GM12878 (cell line): Measurements from ENCODE around the gene DCDC2. TPM values are rescaled to one million over a fixed set of nuclear protein-coding genes. Genes with fewer than 3 reads are reported as not detected.

Source experiments
- ATF7 ChIP-seq: fragments of 450-650 bp; IDR thresholded peaks from 2 replicates; pipeline ENCODE4 v1.6.1; 2016; ENCODE audit warnings: low read depth, mild to moderate bottlenecking
- BCL11A ChIP-seq: IDR thresholded peaks from 2 replicates; pipeline ENCODE4 v1.6.1; 2011; ENCODE audit warnings: low read depth, low read length
- BHLHE40 ChIP-seq, 2 experiments: fragments of 450-650 bp in 1 of 2; IDR thresholded peaks; 2 replicates each; pipeline ENCODE4 v1.6.1; 2011 to 2017; ENCODE audit warnings: low read depth in 2 of 2, borderline replicate concordance in 1 of 2, improper control_type of control experiment in 1 of 2, low read length in 1 of 2, mild to moderate bottlenecking in 1 of 2
- CREB1 ChIP-seq: IDR thresholded peaks from 2 replicates; pipeline ENCODE4 v1.6.1; 2012; ENCODE audit warnings: low read depth, mild to moderate bottlenecking, inconsistent platforms
- EP300 ChIP-seq, 2 experiments: fragments of 150-350 bp in 1 of 2; IDR thresholded peaks; 2 replicates each; pipeline ENCODE4 v1.6.1; 2011 to 2012; ENCODE audit warnings: low read depth in 2 of 2, low read length in 2 of 2, borderline replicate concordance in 1 of 2, improper control_type of control experiment in 1 of 2, inconsistent platforms in 1 of 2; ENCODE audit not compliant: control insufficient read depth in 1 of 2
- GATAD2B ChIP-seq: fragments of 450-650 bp; conservative IDR thresholded peaks from 2 replicates; pipeline ENCODE4 v1.6.1; 2017; ENCODE audit warnings: low read depth, mild to moderate bottlenecking, moderate library complexity
- IRF4 ChIP-seq: IDR thresholded peaks from 2 replicates; pipeline ENCODE4 v1.6.1; 2011; ENCODE audit warnings: low read depth, low read length
- JUNB ChIP-seq: IDR thresholded peaks from 2 replicates; pipeline ENCODE4 v1.6.1; 2016; ENCODE audit warnings: antibody characterized with exemption, mild to moderate bottlenecking
- LARP7 ChIP-seq: fragments of 450-650 bp; IDR thresholded peaks from 2 replicates; pipeline ENCODE4 v1.6.1; 2017; ENCODE audit warnings: mild to moderate bottlenecking
- MEF2A ChIP-seq: IDR thresholded peaks from 2 replicates; pipeline ENCODE4 v1.6.1; 2011; ENCODE audit warnings: low read depth, mild to moderate bottlenecking, low read length, moderate library complexity; ENCODE audit not compliant: insufficient read depth
- MEF2B ChIP-seq: fragments of 450-650 bp; IDR thresholded peaks from 2 replicates; pipeline ENCODE4 v1.6.1; 2018; ENCODE audit warnings: mild to moderate bottlenecking, moderate library complexity; ENCODE audit not compliant: partially characterized antibody, poor library complexity, severe bottlenecking
- MTA2 ChIP-seq: fragments of 450-650 bp; IDR thresholded peaks from 2 replicates; pipeline ENCODE4 v1.6.1; 2016; ENCODE audit warnings: low read depth, mild to moderate bottlenecking, moderate library complexity
- MTA3 ChIP-seq: IDR thresholded peaks from 2 replicates; pipeline ENCODE4 v1.6.1; 2012; ENCODE audit warnings: low read length, inconsistent platforms, borderline replicate concordance
- POLR2AphosphoS2 ChIP-seq: IDR thresholded peaks from 2 replicates; pipeline ENCODE4 v1.6.1; 2011; ENCODE audit warnings: low read depth, mild to moderate bottlenecking, low read length, improper control_type of control experiment, moderate library complexity
- POU2F2 ChIP-seq: IDR thresholded peaks from 3 replicates; pipeline ENCODE4 v1.6.1; 2011; ENCODE audit warnings: low read depth, mild to moderate bottlenecking, low read length, borderline replicate concordance
- RAD21 ChIP-seq: IDR thresholded peaks from 2 replicates; pipeline ENCODE4 v1.6.1; 2011; ENCODE audit warnings: mild to moderate bottlenecking, low read depth, low read length, moderate library complexity; ENCODE audit not compliant: insufficient read depth
- RUNX3 ChIP-seq: IDR thresholded peaks from 2 replicates; pipeline ENCODE4 v1.6.1; 2012; ENCODE audit warnings: low read length, inconsistent platforms
- SMC3 ChIP-seq: IDR thresholded peaks from 2 replicates; pipeline ENCODE4 v1.6.1; 2011; ENCODE audit warnings: low read length, improper control_type of control experiment, borderline replicate concordance
- STAT3 ChIP-seq: IDR thresholded peaks from 2 replicates; pipeline ENCODE4 v1.6.1; 2011; ENCODE audit warnings: low read depth, low read length, improper control_type of control experiment
- WRNIP1 ChIP-seq: IDR thresholded peaks from 2 replicates; pipeline ENCODE4 v1.6.1; 2011; ENCODE audit warnings: low read depth, low read length, improper control_type of control experiment, borderline replicate concordance
- YBX1 ChIP-seq: fragments of 450-650 bp; IDR thresholded peaks from 2 replicates; pipeline ENCODE4 v1.6.1; 2016; ENCODE audit warnings: antibody characterized with exemption
- YY1 ChIP-seq: IDR thresholded peaks from 2 replicates; pipeline ENCODE4 v1.6.1; 2011; ENCODE audit warnings: low read depth, mild to moderate bottlenecking, low read length
- ZBED1 ChIP-seq: IDR thresholded peaks from 2 replicates; pipeline ENCODE4 v1.6.1; 2016; ENCODE audit warnings: borderline replicate concordance
- ZNF384 ChIP-seq: IDR thresholded peaks from 2 replicates; pipeline ENCODE4 v1.6.1; 2012; ENCODE audit warnings: low read depth, mild to moderate bottlenecking, low read length, improper control_type of control experiment, borderline replicate concordance
- polyA plus RNA-seq, 11 experiments: library from polyadenylated mRNA; depleted of rRNA in 4 of 11; unstranded in 6 of 11; stranded (reverse) in 5 of 11; fragments of >200 nt; fragmentation: Nextera tagmentation in 4 of 11; fragmentation: Illumina TruSeq in 1 of 11; extraction: Ambion mirVana in 4 of 11; extraction: Trizol in 1 of 11; gene quantifications; 1 replicate in 1 of 11; 2 replicates in 10 of 11; pipeline versions ENCODE4 v1.2.1 to v1.2.3, GENCODE V29; 2011 to 2016; ENCODE audit warnings: inconsistent platforms in 2 of 11, missing spikeins in 2 of 11, low read depth in 1 of 11
- total RNA-seq, 4 experiments: library from RNA; depleted of rRNA in 3 of 4; stranded (reverse); fragments of >200 nt in 3 of 4; fragmentation: Illumina TruSeq in 1 of 4; extraction: Trizol in 1 of 4; gene quantifications; 2 replicates each; pipeline versions ENCODE4 v1.2.1 to v1.2.3, GENCODE V29; 2013 to 2021
- TF ChIP-seq, protein P1 (sequence below): fragments of 450-650 bp; IDR thresholded peaks from 2 replicates; pipeline ENCODE4 v1.6.1; 2016; ENCODE audit warnings: mild to moderate bottlenecking
- TF ChIP-seq, protein P2 (sequence below): IDR thresholded peaks from 2 replicates; pipeline ENCODE4 v1.6.1; 2011; ENCODE audit warnings: borderline replicate concordance, low read depth, mild to moderate bottlenecking, moderate library complexity, low read length; ENCODE audit not compliant: insufficient read depth, poor library complexity, severe bottlenecking
- TF ChIP-seq, protein P3 (sequence below): fragments of 450-650 bp; IDR thresholded peaks from 2 replicates; pipeline ENCODE4 v1.6.1; 2017; ENCODE audit warnings: mild to moderate bottlenecking, low read depth, inconsistent platforms; ENCODE audit not compliant: poor library complexity, severe bottlenecking

The DCDC2 gene
- total and polyA plus RNA-seq, 10 of the 15 experiments (the other 5 are each of a cell fraction or from before 2014, with no cell fraction given), result under 0.01 to 0.03 TPM; not detected in 8

DNA sequence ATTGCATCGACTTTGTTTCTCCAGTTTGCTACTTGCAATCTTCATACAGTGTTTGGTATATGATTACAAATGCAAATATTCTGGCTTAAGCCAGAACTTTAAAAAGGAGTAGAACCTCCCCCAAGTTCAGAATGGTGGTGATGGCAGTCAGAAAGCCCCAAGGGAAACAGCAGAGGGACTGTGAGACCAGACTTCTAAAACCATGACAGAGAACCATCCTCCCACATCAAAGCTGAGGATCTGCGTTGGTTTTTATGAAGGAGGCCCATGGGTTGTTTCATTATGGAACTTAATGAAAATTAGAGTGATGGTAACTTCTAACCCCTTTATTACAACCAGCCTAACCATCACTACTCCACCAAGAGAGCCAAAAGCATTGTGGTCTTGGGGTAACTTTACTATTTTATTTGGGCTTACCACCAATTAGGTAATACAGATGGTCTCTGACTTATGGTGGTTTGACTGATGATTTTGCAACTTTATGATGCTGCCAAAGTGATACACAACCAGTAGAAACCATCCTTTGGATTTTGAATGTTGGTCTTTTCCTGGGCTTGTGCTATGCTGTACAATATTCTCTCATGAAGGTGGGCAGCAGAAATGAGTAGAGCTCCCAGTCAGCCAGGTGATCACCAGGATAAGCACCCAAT is 34.0 kb upstream of the DCDC2 start (continued):
- peak; percentile 55 for TF ChIP-seq ATF7
- no peak for TF ChIP-seq STAT3
- 0 out of 2 replicates have a peak, but pooled peaks have one; percentile 37 for TF ChIP-seq BCL11A
- TF ChIP-seq, protein P1, sequence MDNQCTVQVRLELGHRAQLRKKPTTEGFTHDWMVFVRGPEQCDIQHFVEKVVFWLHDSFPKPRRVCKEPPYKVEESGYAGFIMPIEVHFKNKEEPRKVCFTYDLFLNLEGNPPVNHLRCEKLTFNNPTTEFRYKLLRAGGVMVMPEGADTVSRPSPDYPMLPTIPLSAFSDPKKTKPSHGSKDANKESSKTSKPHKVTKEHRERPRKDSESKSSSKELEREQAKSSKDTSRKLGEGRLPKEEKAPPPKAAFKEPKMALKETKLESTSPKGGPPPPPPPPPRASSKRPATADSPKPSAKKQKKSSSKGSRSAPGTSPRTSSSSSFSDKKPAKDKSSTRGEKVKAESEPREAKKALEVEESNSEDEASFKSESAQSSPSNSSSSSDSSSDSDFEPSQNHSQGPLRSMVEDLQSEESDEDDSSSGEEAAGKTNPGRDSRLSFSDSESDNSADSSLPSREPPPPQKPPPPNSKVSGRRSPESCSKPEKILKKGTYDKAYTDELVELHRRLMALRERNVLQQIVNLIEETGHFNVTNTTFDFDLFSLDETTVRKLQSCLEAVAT, result peak; percentile 65; the same call in 1 of the 2 replicates
- TF ChIP-seq MTA2, result peak; percentile 81
- peak; percentile 64; the same call in 1 of the 2 replicates for TF ChIP-seq MTA3
- TF ChIP-seq RAD21, result peak; percentile 39; the same call in 1 of the 2 replicates
- 0 out of 2 replicates have a peak, but pooled peaks have one; percentile 26 for TF ChIP-seq CREB1
- TF ChIP-seq POU2F2, result peak; percentile 41; the same call in 1 of the 3 replicates
- TF ChIP-seq, protein P2, sequence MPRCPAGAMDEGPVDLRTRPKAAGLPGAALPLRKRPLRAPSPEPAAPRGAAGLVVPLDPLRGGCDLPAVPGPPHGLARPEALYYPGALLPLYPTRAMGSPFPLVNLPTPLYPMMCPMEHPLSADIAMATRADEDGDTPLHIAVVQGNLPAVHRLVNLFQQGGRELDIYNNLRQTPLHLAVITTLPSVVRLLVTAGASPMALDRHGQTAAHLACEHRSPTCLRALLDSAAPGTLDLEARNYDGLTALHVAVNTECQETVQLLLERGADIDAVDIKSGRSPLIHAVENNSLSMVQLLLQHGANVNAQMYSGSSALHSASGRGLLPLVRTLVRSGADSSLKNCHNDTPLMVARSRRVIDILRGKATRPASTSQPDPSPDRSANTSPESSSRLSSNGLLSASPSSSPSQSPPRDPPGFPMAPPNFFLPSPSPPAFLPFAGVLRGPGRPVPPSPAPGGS, result peak; percentile 18
- peak; percentile 95 for TF ChIP-seq MEF2B
- TF ChIP-seq JUNB, result peak; percentile 40
- 0 out of 2 replicates have a peak, but pooled peaks have one; percentile 54 for TF ChIP-seq ZBED1
- no peak for TF ChIP-seq ZNF384
- TF ChIP-seq POLR2AphosphoS2, result no peak
- TF ChIP-seq BHLHE40 (IDR thresholded peaks at IDR 0.05; ENCODE audit: borderline replicate concordance in 1 of 2, low read depth in 2 of 2, low read length in 1 of 2), result peak; percentile 7 to 37; a peak in 1 of 4 replicates
- TF ChIP-seq YBX1, result no peak
- TF ChIP-seq LARP7, result no peak
- TF ChIP-seq MEF2A, result no peak
- TF ChIP-seq IRF4, result no peak
- TF ChIP-seq YY1, result peak; percentile 36; the same call in 1 of the 2 replicates
- 0 out of 2 replicates have a peak, but pooled peaks have one; percentile 33 for TF ChIP-seq GATAD2B
- peak in 1 of 2 experiments; percentile 39; a peak in 2 of 4 replicates for TF ChIP-seq EP300 (IDR thresholded peaks at IDR 0.05; ENCODE audit: borderline replicate concordance in 1 of 2, control insufficient read depth in 1 of 2, low read depth in 2 of 2, low read length in 2 of 2)
- peak; percentile 95 for TF ChIP-seq RUNX3
- TF ChIP-seq WRNIP1, result no peak
- TF ChIP-seq, protein P3, sequence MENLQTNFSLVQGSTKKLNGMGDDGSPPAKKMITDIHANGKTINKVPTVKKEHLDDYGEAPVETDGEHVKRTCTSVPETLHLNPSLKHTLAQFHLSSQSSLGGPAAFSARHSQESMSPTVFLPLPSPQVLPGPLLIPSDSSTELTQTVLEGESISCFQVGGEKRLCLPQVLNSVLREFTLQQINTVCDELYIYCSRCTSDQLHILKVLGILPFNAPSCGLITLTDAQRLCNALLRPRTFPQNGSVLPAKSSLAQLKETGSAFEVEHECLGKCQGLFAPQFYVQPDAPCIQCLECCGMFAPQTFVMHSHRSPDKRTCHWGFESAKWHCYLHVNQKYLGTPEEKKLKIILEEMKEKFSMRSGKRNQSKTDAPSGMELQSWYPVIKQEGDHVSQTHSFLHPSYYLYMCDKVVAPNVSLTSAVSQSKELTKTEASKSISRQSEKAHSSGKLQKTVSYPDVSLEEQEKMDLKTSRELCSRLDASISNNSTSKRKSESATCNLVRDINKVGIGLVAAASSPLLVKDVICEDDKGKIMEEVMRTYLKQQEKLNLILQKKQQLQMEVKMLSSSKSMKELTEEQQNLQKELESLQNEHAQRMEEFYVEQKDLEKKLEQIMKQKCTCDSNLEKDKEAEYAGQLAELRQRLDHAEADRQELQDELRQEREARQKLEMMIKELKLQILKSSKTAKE, result peak; percentile 74
- TF ChIP-seq SMC3, result peak; percentile 9; the same call in 1 of the 2 replicates
